Central memory CD4-positive, alpha-beta T cell (primary cell): Measurements from ENCODE around the gene RFX2.

Experiments used
- DNase-seq: peaks from one replicate; pipeline ENCODE4 v3.0.0; 2022

Gene RFX2

GRCh38 chr19:5952193-5953029 lies 157.9 kb downstream of the RFX2 start:
- no peak for DNase-seq

- DNase-seq, result no peak
Observed at GRCh38 chr19:5951338-5951861, 158.9 kb downstream of the RFX2 start.

- no peak for DNase-seq
Observed at GRCh38 chr19:5950741-5951140, 159.6 kb downstream of the RFX2 start.

GRCh38 chr19:5949792-5950305 lies 160.5 kb downstream of the RFX2 start:
- peak; percentile 51 for DNase-seq

GRCh38 chr19:5948752-5949564 lies 161.3 kb downstream of the RFX2 start:
- peak; percentile 27 for DNase-seq

GRCh38 chr19:5947435-5947834 lies 162.9 kb downstream of the RFX2 start:
- DNase-seq, result no peak

- DNase-seq, result no peak
Observed at GRCh38 chr19:5943623-5944022, 166.7 kb downstream of the RFX2 start.
